ENCODE data around the gene FRMD1. TPM values are rescaled to one million over a fixed set of nuclear protein-coding genes. Genes with fewer than 3 reads are reported as not detected.

FRMD1 gene
- total RNA-seq, 2 donors from 2014 or later: not detected

DNA sequence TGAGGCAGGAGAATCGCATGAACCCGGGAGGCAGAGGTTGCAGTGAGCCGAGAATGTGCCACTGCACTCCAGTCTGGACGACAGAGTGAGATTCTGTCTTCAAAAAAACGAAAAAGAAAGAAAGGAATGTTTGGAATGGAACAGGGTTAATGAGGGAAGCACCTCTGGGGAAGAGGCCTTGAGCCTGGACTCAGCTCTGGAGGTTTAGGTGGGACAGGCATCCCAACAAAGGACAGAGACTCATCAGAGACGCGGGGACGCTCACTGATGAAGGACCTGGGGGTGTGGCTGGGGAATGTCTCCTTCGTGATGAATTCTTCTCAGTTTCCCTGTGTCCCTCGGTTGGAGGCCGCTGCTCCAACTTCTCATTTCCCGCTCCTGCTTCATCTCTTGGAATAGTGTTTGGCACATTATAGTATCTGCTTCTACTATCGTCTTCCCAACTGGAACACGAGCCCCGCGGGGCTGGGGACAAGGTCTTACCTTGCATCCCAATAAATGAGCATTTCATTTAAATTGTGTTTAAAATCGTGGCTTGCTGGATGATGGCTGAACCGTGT, 54.0 kb downstream of the FRMD1 start:
- Histone ChIP-seq H3K27me3 (ENCODE audit: control insufficient read depth, insufficient read depth, low read length, poor library complexity, severe bottlenecking) (no peaks in the 10 kb centered on the region), H3K9me3 (ENCODE audit: control insufficient read depth, low read length) (no peaks in the 10 kb centered on the region), H3K4me3 (ENCODE audit: low read length) (no peak overlapping the region), H3K4me1 (ENCODE audit: control insufficient read depth, insufficient read depth, low read length) (no peaks in the 10 kb centered on the region), H3K27ac (ENCODE audit: low read depth, low read length) (no peak overlapping the region), H3K36me3 (ENCODE audit: control insufficient read depth, insufficient read depth, low read length) (no peaks in the 10 kb centered on the region), H3K9ac (ENCODE audit: extremely low read depth, low read length, poor library complexity, severe bottlenecking) (no peak overlapping the region)
- TF ChIP-seq, protein P1, sequence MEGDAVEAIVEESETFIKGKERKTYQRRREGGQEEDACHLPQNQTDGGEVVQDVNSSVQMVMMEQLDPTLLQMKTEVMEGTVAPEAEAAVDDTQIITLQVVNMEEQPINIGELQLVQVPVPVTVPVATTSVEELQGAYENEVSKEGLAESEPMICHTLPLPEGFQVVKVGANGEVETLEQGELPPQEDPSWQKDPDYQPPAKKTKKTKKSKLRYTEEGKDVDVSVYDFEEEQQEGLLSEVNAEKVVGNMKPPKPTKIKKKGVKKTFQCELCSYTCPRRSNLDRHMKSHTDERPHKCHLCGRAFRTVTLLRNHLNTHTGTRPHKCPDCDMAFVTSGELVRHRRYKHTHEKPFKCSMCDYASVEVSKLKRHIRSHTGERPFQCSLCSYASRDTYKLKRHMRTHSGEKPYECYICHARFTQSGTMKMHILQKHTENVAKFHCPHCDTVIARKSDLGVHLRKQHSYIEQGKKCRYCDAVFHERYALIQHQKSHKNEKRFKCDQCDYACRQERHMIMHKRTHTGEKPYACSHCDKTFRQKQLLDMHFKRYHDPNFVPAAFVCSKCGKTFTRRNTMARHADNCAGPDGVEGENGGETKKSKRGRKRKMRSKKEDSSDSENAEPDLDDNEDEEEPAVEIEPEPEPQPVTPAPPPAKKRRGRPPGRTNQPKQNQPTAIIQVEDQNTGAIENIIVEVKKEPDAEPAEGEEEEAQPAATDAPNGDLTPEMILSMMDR (conservative IDR thresholded peaks at IDR 0.05): no peak
- DNase-seq: no peak
- no peaks in the 10 kb centered on the region for H3K36me3 Mint-ChIP-seq (ENCODE audit: low read depth)
- no peaks in the 10 kb centered on the region for H3K4me1 Mint-ChIP-seq
- H3K4me3 Mint-ChIP-seq: no peak overlapping the region
- no peak overlapping the region for H3K27ac Mint-ChIP-seq
- no peaks in the 10 kb centered on the region for H3K27me3 Mint-ChIP-seq (ENCODE audit: insufficient read depth)
- 87 to 88% methylated on average over 15 to 18 of the region's 18 CpGs for WGBS, 2 experiments (ENCODE audit: insufficient coverage in 1 of 2, insufficient read length in 1 of 2)
- no peaks in the 10 kb centered on the region for H3K9me3 Mint-ChIP-seq

DNA sequence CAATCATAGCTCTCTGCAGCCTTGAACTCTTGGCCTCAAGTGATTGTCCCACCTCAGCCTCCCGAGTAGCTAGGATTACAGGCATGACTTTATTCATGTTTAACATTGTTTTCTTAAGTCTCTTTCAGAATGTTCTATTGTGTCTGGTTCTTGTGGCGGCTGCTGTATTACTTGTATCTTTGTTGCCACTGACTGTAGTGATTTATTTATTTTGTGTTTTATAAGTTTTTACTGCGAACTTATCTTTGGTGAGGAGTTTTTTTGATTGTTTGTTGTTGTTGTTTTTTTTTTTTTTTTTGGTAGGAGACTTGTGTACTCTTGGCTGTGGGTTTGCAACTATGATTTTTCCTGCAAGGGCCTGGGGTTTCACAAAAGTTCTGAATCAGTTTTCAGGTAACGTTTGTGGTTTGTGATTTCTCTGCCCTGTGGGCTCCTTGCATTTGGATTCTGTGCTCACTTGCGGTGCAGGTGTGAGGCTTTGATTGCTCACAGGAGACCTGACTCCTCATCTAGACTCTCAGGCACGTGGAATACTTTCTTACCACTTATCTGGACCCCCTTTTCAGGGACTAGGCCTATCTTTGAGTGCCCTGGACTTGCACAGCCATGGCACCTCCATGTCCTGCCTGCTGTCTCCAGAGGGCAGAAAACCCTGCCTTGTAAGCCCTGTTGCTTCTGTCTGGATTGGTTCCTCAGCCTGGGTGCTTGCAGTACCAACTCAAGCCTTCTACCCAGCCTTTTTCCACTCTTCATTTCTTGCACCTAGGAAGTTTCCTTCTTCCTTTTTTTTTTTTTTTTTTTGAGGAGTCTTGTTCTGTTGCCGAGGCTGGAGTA, 56.3 kb downstream of the FRMD1 start:
- H3K27ac Mint-ChIP-seq: no peak overlapping the region
- H3K27me3 Mint-ChIP-seq (ENCODE audit: insufficient read depth): no peaks in the 10 kb centered on the region
- 92 to 93% methylated on average over 4 to 7 of the region's 7 CpGs for WGBS, 2 experiments (ENCODE audit: insufficient coverage in 1 of 2, insufficient read length in 1 of 2)
- Histone ChIP-seq H3K4me3 (ENCODE audit: low read length) (no peak overlapping the region), H3K36me3 (ENCODE audit: control insufficient read depth, insufficient read depth, low read length) (no peaks in the 10 kb centered on the region), H3K9ac (ENCODE audit: extremely low read depth, low read length, poor library complexity, severe bottlenecking) (no peak overlapping the region), H3K27me3 (ENCODE audit: control insufficient read depth, insufficient read depth, low read length, poor library complexity, severe bottlenecking) (no peaks in the 10 kb centered on the region), H3K9me3 (ENCODE audit: control insufficient read depth, low read length) (no peaks in the 10 kb centered on the region), H3K4me1 (ENCODE audit: control insufficient read depth, insufficient read depth, low read length) (no peaks in the 10 kb centered on the region), H3K27ac (ENCODE audit: low read depth, low read length) (no peak overlapping the region)
- no peak for DNase-seq
- no peak overlapping the region for H3K4me3 Mint-ChIP-seq
- TF ChIP-seq, protein P1 (conservative IDR thresholded peaks at IDR 0.05): no peak
- H3K4me1 Mint-ChIP-seq: no peaks in the 10 kb centered on the region
- no peaks in the 10 kb centered on the region for H3K9me3 Mint-ChIP-seq
- H3K36me3 Mint-ChIP-seq (ENCODE audit: low read depth): no peaks in the 10 kb centered on the region

DNA sequence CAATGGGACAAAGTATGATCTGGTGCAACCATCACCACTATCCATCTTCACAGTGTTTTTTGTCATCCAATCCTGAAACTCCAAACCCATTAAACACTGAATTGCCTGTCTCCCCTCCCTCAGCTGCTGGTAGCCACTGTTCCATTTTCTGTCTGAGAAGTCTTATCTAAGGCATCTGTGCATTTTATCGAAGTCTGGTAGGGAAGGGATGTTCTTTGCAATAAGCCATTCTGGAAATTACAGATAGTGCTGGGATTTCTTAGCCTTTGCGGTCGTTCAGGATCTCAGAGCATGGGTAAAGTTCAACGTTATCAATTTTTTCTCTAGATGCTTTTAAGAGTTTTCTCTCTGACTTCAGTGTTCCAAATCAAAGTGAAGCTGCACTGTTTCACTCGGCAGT, 57.4 kb downstream of the FRMD1 start:
- Mint-ChIP-seq H3K4me3 (no peak overlapping the region), H3K9me3 (no peaks in the 10 kb centered on the region), H3K27me3 (ENCODE audit: insufficient read depth) (no peaks in the 10 kb centered on the region), H3K36me3 (ENCODE audit: low read depth) (no peaks in the 10 kb centered on the region), H3K4me1 (no peaks in the 10 kb centered on the region), H3K27ac (no peak overlapping the region)
- Histone ChIP-seq H3K27me3 (ENCODE audit: control insufficient read depth, insufficient read depth, low read length, poor library complexity, severe bottlenecking) (no peaks in the 10 kb centered on the region), H3K9me3 (ENCODE audit: control insufficient read depth, low read length) (no peaks in the 10 kb centered on the region), H3K4me1 (ENCODE audit: control insufficient read depth, insufficient read depth, low read length) (no peaks in the 10 kb centered on the region), H3K9ac (ENCODE audit: extremely low read depth, low read length, poor library complexity, severe bottlenecking) (no peak overlapping the region), H3K36me3 (ENCODE audit: control insufficient read depth, insufficient read depth, low read length) (no peaks in the 10 kb centered on the region), H3K4me3 (ENCODE audit: low read length) (no peak overlapping the region), H3K27ac (ENCODE audit: low read depth, low read length) (no peak overlapping the region)
- TF ChIP-seq, protein P1 (conservative IDR thresholded peaks at IDR 0.05): no peak
- DNase-seq: no peak
- WGBS, 2 experiments (ENCODE audit: insufficient coverage in 1 of 2, insufficient read length in 1 of 2): 95 to 100% methylated on average over 3 to 5 of the region's 5 CpGs

All from endodermal cell (in vitro differentiated cells).